Measurements from ENCODE around the gene SHC3. TPM values are rescaled to one million over a fixed set of nuclear protein-coding genes. Genes with fewer than 3 reads are reported as not detected.
A peak's percentile ranks its signal among the peaks of the same experiment; 100 is the strongest.

Gene SHC3
- total RNA-seq, 2 experiments from 2014 or later, result not detected

DNA sequence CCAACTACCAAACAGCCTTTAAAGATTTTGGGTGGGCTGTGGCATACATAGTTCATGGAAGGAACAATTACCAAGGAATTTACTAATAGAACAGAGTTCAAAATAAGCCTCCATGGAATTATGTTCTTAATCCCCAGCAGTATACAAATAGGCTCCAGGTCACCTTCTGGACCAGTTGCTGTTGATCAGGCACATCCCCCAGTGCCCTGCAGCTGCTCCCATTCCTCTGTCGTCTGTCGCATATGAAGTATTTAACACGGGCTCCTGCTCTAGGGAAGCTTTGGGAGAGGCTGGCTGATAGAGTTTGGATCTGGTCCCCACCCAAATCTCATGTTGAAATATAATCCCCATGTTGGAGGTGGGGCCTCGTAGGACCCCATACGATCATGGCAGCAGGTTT is 17.8 kb downstream of the SHC3 start:
- ATAC-seq (no peak), DNase-seq (no peak)
- CTCF ChIA-PET, result interaction anchor here (1.2 kb wide), 1 partner anchor 145 kb away, joined by 3 read pairs; no protein-coding TSS in a partner anchor
- TF ChIP-seq, protein P1, sequence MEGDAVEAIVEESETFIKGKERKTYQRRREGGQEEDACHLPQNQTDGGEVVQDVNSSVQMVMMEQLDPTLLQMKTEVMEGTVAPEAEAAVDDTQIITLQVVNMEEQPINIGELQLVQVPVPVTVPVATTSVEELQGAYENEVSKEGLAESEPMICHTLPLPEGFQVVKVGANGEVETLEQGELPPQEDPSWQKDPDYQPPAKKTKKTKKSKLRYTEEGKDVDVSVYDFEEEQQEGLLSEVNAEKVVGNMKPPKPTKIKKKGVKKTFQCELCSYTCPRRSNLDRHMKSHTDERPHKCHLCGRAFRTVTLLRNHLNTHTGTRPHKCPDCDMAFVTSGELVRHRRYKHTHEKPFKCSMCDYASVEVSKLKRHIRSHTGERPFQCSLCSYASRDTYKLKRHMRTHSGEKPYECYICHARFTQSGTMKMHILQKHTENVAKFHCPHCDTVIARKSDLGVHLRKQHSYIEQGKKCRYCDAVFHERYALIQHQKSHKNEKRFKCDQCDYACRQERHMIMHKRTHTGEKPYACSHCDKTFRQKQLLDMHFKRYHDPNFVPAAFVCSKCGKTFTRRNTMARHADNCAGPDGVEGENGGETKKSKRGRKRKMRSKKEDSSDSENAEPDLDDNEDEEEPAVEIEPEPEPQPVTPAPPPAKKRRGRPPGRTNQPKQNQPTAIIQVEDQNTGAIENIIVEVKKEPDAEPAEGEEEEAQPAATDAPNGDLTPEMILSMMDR (IDR thresholded peaks at IDR 0.05), result no peak
- no peak overlapping the region for H3K27ac Mint-ChIP-seq
- intact Hi-C loops (cut with micrococcal nuclease), result no loop called here
- no peaks in the 10 kb centered on the region for H3K4me1 Mint-ChIP-seq (ENCODE audit: low read depth)
- POLR2A ChIA-PET, result interaction anchor here (0.6 kb wide), 1 partner anchor 356 kb away, joined by 3 read pairs; no protein-coding TSS in a partner anchor
- no peak overlapping the region for H3K4me3 Mint-ChIP-seq
- peaks cover 41% of the 10 kb centered on the region for H3K27me3 Mint-ChIP-seq
- H3K9me3 Mint-ChIP-seq, result no peaks in the 10 kb centered on the region
- no peaks in the 10 kb centered on the region for H3K36me3 Mint-ChIP-seq (ENCODE audit: low read depth)

DNA sequence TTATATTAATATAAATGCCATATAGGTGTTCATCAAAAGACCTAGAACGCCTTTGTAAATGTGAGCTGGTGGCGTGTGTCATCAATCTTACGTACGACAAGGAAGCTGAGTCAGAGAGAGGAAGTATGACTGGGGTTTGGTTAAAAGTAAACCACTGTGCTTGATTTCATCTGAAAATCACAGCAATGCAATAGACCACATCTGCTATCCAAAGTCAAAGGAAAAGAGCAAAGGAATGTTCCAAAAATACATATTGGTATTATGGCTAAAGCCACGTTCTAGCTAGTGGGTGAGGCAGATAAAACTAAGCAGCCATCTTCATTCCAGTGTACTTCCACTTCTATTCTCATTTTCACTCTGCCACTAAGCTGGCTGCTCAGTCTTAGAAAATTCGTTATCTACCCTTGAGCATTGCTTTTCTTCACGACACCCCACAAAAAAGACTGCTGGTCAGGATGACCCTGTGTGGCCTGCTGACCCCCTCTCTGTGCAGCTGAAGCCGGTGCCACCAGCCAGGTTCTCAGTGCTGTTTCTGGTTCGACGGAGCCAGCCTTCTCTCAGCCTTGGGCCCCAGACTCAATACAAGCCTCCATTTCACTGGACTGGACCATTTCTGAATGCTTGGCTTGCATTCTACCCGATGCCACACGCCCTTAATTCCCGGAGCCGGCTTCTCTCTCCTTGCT is 23.8 kb downstream of the SHC3 start:
- TF ChIP-seq, protein P1 (IDR thresholded peaks at IDR 0.05), result no peak
- ChIA-PET POLR2A (interaction anchor here (0.7 to 0.9 kb wide), 2 partner anchors 31 to 589 kb away, joined by 3 read pairs; no protein-coding TSS in a partner anchor), CTCF (interaction anchor here (1.9 kb wide), 1 partner anchor 124 kb away, joined by 6 read pairs; no protein-coding TSS in a partner anchor)
- Mint-ChIP-seq H3K9me3 (no peaks in the 10 kb centered on the region), H3K36me3 (ENCODE audit: low read depth) (no peaks in the 10 kb centered on the region), H3K4me3 (no peak overlapping the region), H3K27ac (no peak overlapping the region), H3K27me3 (peaks cover 53% of the 10 kb centered on the region), H3K4me1 (ENCODE audit: low read depth) (peaks cover 19% of the 10 kb centered on the region)
- DNase-seq (peak; percentile 68), ATAC-seq (peak; percentile 84)
- intact Hi-C loops (cut with micrococcal nuclease), result no loop called here

GRCh38 chr9:89154218-89154617 is 24.4 kb downstream of the SHC3 start:
- Mint-ChIP-seq H3K27me3 (peaks cover 49% of the 10 kb centered on the region), H3K9me3 (no peaks in the 10 kb centered on the region), H3K36me3 (ENCODE audit: low read depth) (no peaks in the 10 kb centered on the region), H3K4me1 (ENCODE audit: low read depth) (peaks cover 19% of the 10 kb centered on the region), H3K4me3 (no peak overlapping the region), H3K27ac (peak overlapping the region; percentile 21)
- CTCF ChIA-PET, result interaction anchor here (1.9 kb wide), 1 partner anchor 125 kb away, joined by 6 read pairs; no protein-coding TSS in a partner anchor
- POLR2A ChIA-PET, result interaction anchor here (0.7 kb wide), 1 partner anchor 590 kb away, joined by 3 read pairs; no protein-coding TSS in a partner anchor
- intact Hi-C loops (cut with micrococcal nuclease), result no loop called here
- TF ChIP-seq, protein P1 (IDR thresholded peaks at IDR 0.05), result no peak
- peak; percentile 30 for DNase-seq
- peak; percentile 55 for ATAC-seq

- Mint-ChIP-seq H3K36me3 (ENCODE audit: low read depth) (no peaks in the 10 kb centered on the region), H3K4me3 (no peak overlapping the region), H3K27ac (no peak overlapping the region), H3K9me3 (no peaks in the 10 kb centered on the region), H3K27me3 (peaks cover 43% of the 10 kb centered on the region), H3K4me1 (ENCODE audit: low read depth) (peaks cover 19% of the 10 kb centered on the region)
- ATAC-seq (peak; percentile 85), DNase-seq (peak; percentile 63)
- intact Hi-C loops (cut with micrococcal nuclease), result no loop called here
- ChIA-PET CTCF (interaction anchor here (1.0 to 1.2 kb wide), 2 partner anchors 27 to 30 kb away, joined by 3 read pairs; no protein-coding TSS in a partner anchor), POLR2A (no interaction called here)
- TF ChIP-seq, protein P1 (IDR thresholded peaks at IDR 0.05), result no peak
These were observed 25.2 kb downstream of the SHC3 start for GRCh38 chr9:89153232-89154017.

All from activated CD8-positive, alpha-beta T cell treated with anti-CD3 and anti-CD28 coated beads for 36 hours (primary cell).